IMR-90 (cell line): ENCODE data around the gene JMJD7. TPM values are rescaled to one million over a fixed set of nuclear protein-coding genes. Genes with fewer than 3 reads are reported as not detected.

Experiments
- ATAC-seq: fragments of 200-7000 bp; cut with Tn5 transposase; 2 replicates; pipeline ENCODE4 v1.9.1; 2020; ENCODE audit warnings: low read depth, mild to moderate bottlenecking, moderate library complexity
- BruUV-seq: library from RNA; stranded (reverse); fragments of 400-500 nt; replicated peaks from 2 replicates; lab custom pipeline; 2021; lab: Mats Ljungman, UMichigan
- CTCF ChIA-PET: fragments of 300-600 bp; formaldehyde crosslinking; extraction: SDS; loops from one replicate; lab custom pipeline; 2021; ENCODE audit warnings: antibody characterized with exemption; lab: Yijun Ruan, JAX
- POLR2A ChIA-PET: fragments of 300-600 bp; sonication (Branson Sonifier 250); formaldehyde crosslinking; loops from one replicate; lab custom pipeline; 2022; ENCODE audit warnings: antibody characterized with exemption; ENCODE audit not compliant: unreplicated experiment; lab: Charles Lee
- DNase-seq: peaks from one replicate; pipeline ENCODE4 v3.0.0; 2013
- H2AFZ ChIP-seq: replicated peaks from 2 replicates; pipeline ENCODE3; 2013; ENCODE audit warnings: low read length, mild to moderate bottlenecking; ENCODE audit not compliant: poor library complexity
- H2AK5ac ChIP-seq: 2 replicates; pipeline ENCODE4 v1.6.1; 2013; ENCODE audit warnings: low read depth, low read length, inconsistent platforms
- H2AK9ac ChIP-seq: replicated peaks from 2 replicates; pipeline ENCODE3; 2013; ENCODE audit warnings: mild to moderate bottlenecking, low read depth, low read length, moderate library complexity; ENCODE audit not compliant: poor library complexity
- H2BK120ac ChIP-seq: 2 replicates; pipeline ENCODE4 v1.6.1; 2013; ENCODE audit warnings: low read depth, low read length, inconsistent platforms
- H2BK15ac ChIP-seq: 3 replicates; pipeline ENCODE4 v1.6.1; 2013; ENCODE audit warnings: low read depth, low read length, inconsistent platforms
- H2BK20ac ChIP-seq: 2 replicates; pipeline ENCODE4 v1.6.1; 2013; ENCODE audit warnings: low read depth, mild to moderate bottlenecking, inconsistent platforms, low read length, moderate library complexity
- H2BK5ac ChIP-seq: 2 replicates; pipeline ENCODE4 v1.6.1; 2013; ENCODE audit warnings: mild to moderate bottlenecking, low read depth, low read length, inconsistent platforms; ENCODE audit not compliant: poor library complexity, severe bottlenecking
- H3K14ac ChIP-seq: replicated peaks from 2 replicates; pipeline ENCODE4 v1.6.1; 2013; ENCODE audit warnings: low read depth, low read length, inconsistent platforms
- H3K18ac ChIP-seq: 2 replicates; pipeline ENCODE4 v1.6.1; 2013; ENCODE audit warnings: low read depth, low read length, control low read depth
- H3K23ac ChIP-seq: 2 replicates; pipeline ENCODE4 v1.6.1; 2013; ENCODE audit warnings: low read depth, low read length, inconsistent platforms
- H3K27ac ChIP-seq: 2 replicates; pipeline ENCODE4 v1.5.1; 2013; ENCODE audit warnings: mild to moderate bottlenecking, control low read depth, low read length; ENCODE audit not compliant: insufficient read depth
- H3K27me3 ChIP-seq: 2 replicates; pipeline ENCODE4 v1.6.1; 2013; ENCODE audit warnings: low read length; ENCODE audit not compliant: control insufficient read depth, insufficient read depth
- H3K36me3 ChIP-seq: 2 replicates; pipeline ENCODE4 v1.6.1; 2013; ENCODE audit warnings: low read length, mixed read lengths; ENCODE audit not compliant: control insufficient read depth, insufficient read depth
- H3K4ac ChIP-seq: 2 replicates; pipeline ENCODE4 v1.6.1; 2013; ENCODE audit warnings: low read depth, low read length, inconsistent platforms
- H3K4me1 ChIP-seq: 2 replicates; pipeline ENCODE4 v1.6.1; 2013; ENCODE audit warnings: low read length, mixed read lengths; ENCODE audit not compliant: control insufficient read depth, insufficient read depth
- H3K4me2 ChIP-seq: 2 replicates; pipeline ENCODE4 v1.6.1; 2013; ENCODE audit warnings: low read depth, mild to moderate bottlenecking, control low read depth, low read length, moderate library complexity
- H3K4me3 ChIP-seq: 2 replicates; pipeline ENCODE4 v1.5.1; 2013; ENCODE audit warnings: low read depth, mild to moderate bottlenecking, control low read depth, low read length, moderate library complexity; ENCODE audit not compliant: insufficient read depth
- H3K56ac ChIP-seq: 2 replicates; pipeline ENCODE4 v1.6.1; 2013; ENCODE audit warnings: low read length, inconsistent platforms; ENCODE audit not compliant: insufficient read depth; ENCODE audit errors: extremely low read depth
- H3K79me1 ChIP-seq, 2 experiments: 2 replicates each; pipeline ENCODE4 v1.6.1; 2013; ENCODE audit warnings: low read length in 2 of 2, inconsistent platforms in 1 of 2, low read depth in 1 of 2
- H3K9ac ChIP-seq: 2 replicates; pipeline ENCODE4 v1.6.1; 2013; ENCODE audit warnings: low read depth, low read length, control low read depth
- H3K9me1 ChIP-seq: 2 replicates; pipeline ENCODE4 v1.6.1; 2013; ENCODE audit warnings: low read length, inconsistent platforms; ENCODE audit not compliant: insufficient read depth
- H3K9me3 ChIP-seq: 2 replicates; pipeline ENCODE4 v1.6.1; 2013; ENCODE audit warnings: low read length; ENCODE audit not compliant: control insufficient read depth, insufficient read depth
- H4K20me1 ChIP-seq: 2 replicates; pipeline ENCODE4 v1.6.1; 2013; ENCODE audit warnings: low read length, inconsistent platforms; ENCODE audit not compliant: insufficient read depth
- H4K5ac ChIP-seq: 2 replicates; pipeline ENCODE4 v1.6.1; 2013; ENCODE audit warnings: mild to moderate bottlenecking, low read depth, low read length, control low read depth
- H4K8ac ChIP-seq, 2 experiments: 2 replicates each; pipeline ENCODE4 v1.6.1; 2013; ENCODE audit warnings: low read depth in 2 of 2, low read length in 2 of 2, control low read depth in 1 of 2, inconsistent platforms in 1 of 2
- H4K91ac ChIP-seq: 2 replicates; pipeline ENCODE4 v1.6.1; 2013; ENCODE audit warnings: low read depth, low read length, inconsistent platforms; ENCODE audit not compliant: insufficient read depth
- BHLHE40 ChIP-seq: fragments of 150-350 bp; IDR thresholded peaks from 2 replicates; pipeline ENCODE4 v1.6.1; 2016; ENCODE audit warnings: mild to moderate bottlenecking, low read depth, low read length
- CEBPB ChIP-seq: IDR thresholded peaks from 2 replicates; pipeline ENCODE4 v1.6.1; 2012; ENCODE audit warnings: low read depth, low read length, improper control_type of control experiment
- CHD1 ChIP-seq: IDR thresholded peaks from 2 replicates; pipeline ENCODE4 v1.6.1; 2012; ENCODE audit warnings: low read depth, low read length, improper control_type of control experiment
- CTCF ChIP-seq: conservative IDR thresholded peaks from 2 replicates; pipeline ENCODE4 v1.5.1; 2012; ENCODE audit warnings: mild to moderate bottlenecking, low read depth, low read length, improper control_type of control experiment
- ELK1 ChIP-seq: fragments of 150-350 bp; IDR thresholded peaks from 2 replicates; pipeline ENCODE4 v1.6.1; 2016; ENCODE audit warnings: low read depth, mild to moderate bottlenecking, low read length, moderate library complexity, borderline replicate concordance
- MAFK ChIP-seq: IDR thresholded peaks from 2 replicates; pipeline ENCODE4 v1.6.1; 2012; ENCODE audit warnings: low read depth, low read length, improper control_type of control experiment
- MAZ ChIP-seq: IDR thresholded peaks from 2 replicates; pipeline ENCODE4 v1.6.1; 2012; ENCODE audit warnings: low read depth, mild to moderate bottlenecking, low read length, improper control_type of control experiment, moderate library complexity, borderline replicate concordance
- NFE2L2 ChIP-seq: fragments of 150-350 bp; IDR thresholded peaks from 2 replicates; pipeline ENCODE4 v1.6.1; 2016; ENCODE audit warnings: low read depth, mild to moderate bottlenecking, low read length
- POLR2A ChIP-seq: IDR thresholded peaks from 2 replicates; pipeline ENCODE4 v1.6.1; 2012; ENCODE audit warnings: mild to moderate bottlenecking, low read depth, low read length
- RAD21 ChIP-seq: IDR thresholded peaks from 2 replicates; pipeline ENCODE4 v1.6.1; 2012; ENCODE audit warnings: low read length, improper control_type of control experiment
- RCOR1 ChIP-seq: IDR thresholded peaks from 2 replicates; pipeline ENCODE4 v1.6.1; 2012; ENCODE audit warnings: mild to moderate bottlenecking, low read length, improper control_type of control experiment; ENCODE audit not compliant: insufficient replicate concordance
- RFX5 ChIP-seq: IDR thresholded peaks from 2 replicates; pipeline ENCODE4 v1.8.0; 2012; ENCODE audit warnings: low read depth, mild to moderate bottlenecking, low read length, moderate library complexity
- WGBS, 2 experiments: methylation state at CpG; one replicate each; pipeline versions ENCODE4 v1.1.5 to v1.1.7; 2013; ENCODE audit warnings: missing lambda C conversion rate in 2 of 2; ENCODE audit not compliant: insufficient read length in 1 of 2; ENCODE audit errors: extremely low coverage in 2 of 2; 5-methylcytosine and 5-hydroxymethylcytosine counted together
- dilution Hi-C: fragments of 300-500 bp; cut with HindIII; formaldehyde crosslinking; loops from one replicate; pipeline ENCODE4 v1.14.3; 2018; ENCODE audit warnings: low sequenced_read_pairs; ENCODE audit not compliant: unreplicated experiment
- in situ Hi-C: fragments of 300-500 bp; cut with MboI; formaldehyde crosslinking; loops from 3 replicates; pipeline ENCODE4 v1.14.3; 2019; ENCODE audit warnings: low sequenced_read_pairs, inconsistent platforms, mixed read lengths
- intact Hi-C: fragments of 100-400 bp; cut with micrococcal nuclease; formaldehyde crosslinking; loops from 2 replicates; pipeline ENCODE4 v1.10.0; 2022
- polyA plus RNA-seq, 3 experiments: library from polyadenylated mRNA; depleted of rRNA; stranded (reverse); fragments of >200 nt; gene quantifications; 2 replicates each; pipeline ENCODE4 v1.2.3, GENCODE V29; 2012; ENCODE audit warnings: low replicate concordance in 1 of 3
- total RNA-seq: library from RNA; depleted of rRNA; stranded (reverse); fragments of >200 nt; gene quantifications from 2 replicates; pipeline ENCODE4 v1.2.3, GENCODE V29; 2012
- TF ChIP-seq, protein P1 (sequence below): fragments of 150-350 bp; IDR thresholded peaks from 2 replicates; pipeline ENCODE4 v1.6.1; 2017; ENCODE audit warnings: mild to moderate bottlenecking, antibody characterized with exemption, low read length, low read depth

JMJD7 gene
- total and polyA plus RNA-seq, 2 of the 4 experiments (the other 2 are of a cell fraction), result 5.0 to 6.3 TPM

DNA sequence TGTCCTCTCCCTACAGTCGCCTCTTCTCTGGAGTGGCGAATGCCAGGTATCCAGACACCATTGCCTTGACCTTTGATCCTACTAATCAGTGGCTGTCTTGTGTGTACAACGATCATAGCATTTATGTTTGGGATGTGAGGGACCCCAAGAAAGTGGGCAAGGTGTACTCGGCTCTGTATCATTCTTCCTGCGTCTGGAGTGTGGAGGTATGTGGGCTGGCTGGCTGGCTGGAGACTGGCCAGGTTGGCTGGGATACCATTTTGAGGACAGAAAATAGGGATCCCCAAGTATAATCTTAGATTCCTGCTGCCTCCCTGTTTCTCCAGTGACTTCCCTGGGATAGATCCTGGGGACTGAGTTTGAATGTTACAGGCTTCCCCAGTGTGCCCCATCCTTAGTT is 13.4 kb upstream of the JMJD7 start:
- H3K4me2 ChIP-seq, result no peak overlapping the region
- TF ChIP-seq RCOR1 (no peak), CTCF (no peak), ELK1 (no peak), CHD1 (no peak), POLR2A (no peak), MAFK (no peak), RFX5 (no peak), RAD21 (no peak), CEBPB (no peak), BHLHE40 (no peak), MAZ (no peak), NFE2L2 (no peak)
- TF ChIP-seq, protein P1, sequence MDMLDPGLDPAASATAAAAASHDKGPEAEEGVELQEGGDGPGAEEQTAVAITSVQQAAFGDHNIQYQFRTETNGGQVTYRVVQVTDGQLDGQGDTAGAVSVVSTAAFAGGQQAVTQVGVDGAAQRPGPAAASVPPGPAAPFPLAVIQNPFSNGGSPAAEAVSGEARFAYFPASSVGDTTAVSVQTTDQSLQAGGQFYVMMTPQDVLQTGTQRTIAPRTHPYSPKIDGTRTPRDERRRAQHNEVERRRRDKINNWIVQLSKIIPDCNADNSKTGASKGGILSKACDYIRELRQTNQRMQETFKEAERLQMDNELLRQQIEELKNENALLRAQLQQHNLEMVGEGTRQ, result no peak
- H2AK9ac ChIP-seq, result no peak overlapping the region
- no peak overlapping the region for H3K27ac ChIP-seq
- no peak overlapping the region for H3K14ac ChIP-seq
- in situ Hi-C loops (loop anchor here (5.0 kb wide), 1 partner anchor 42 kb away; the partner anchor contains the start of gene MAPKBP1), dilution Hi-C loops (no loop called here), intact Hi-C loops (loop anchor here (5.0 to 10.0 kb wide), 2 partner anchors 117 to 350 kb away; no protein-coding TSS in a partner anchor)
- H2BK5ac ChIP-seq, result no peak overlapping the region
- no peak overlapping the region for H2BK120ac ChIP-seq
- no peak overlapping the region for H3K56ac ChIP-seq
- ATAC-seq (no peak), DNase-seq (no peak)
- H4K20me1 ChIP-seq, result peaks cover 10% of the 10 kb centered on the region; the same call in 1 of the 2 replicates
- H3K4me1 ChIP-seq, result no peaks in the 10 kb centered on the region
- H3K18ac ChIP-seq, result no peak overlapping the region
- H3K9me1 ChIP-seq, result no peaks in the 10 kb centered on the region
- no peak overlapping the region for H3K9ac ChIP-seq
- no peak overlapping the region for H3K4ac ChIP-seq
- POLR2A ChIA-PET, result no interaction called here
- no peak overlapping the region for H2AFZ ChIP-seq
- no CpG with 5 or more reads among the region's 5 CpGs for WGBS, 2 experiments
- no peak overlapping the region for H4K8ac ChIP-seq
- H3K23ac ChIP-seq, result no peak overlapping the region
- no peak overlapping the region for H3K4me3 ChIP-seq
- peaks cover 47% of the 10 kb centered on the region for H3K36me3 ChIP-seq
- no TSS peak for BruUV-seq
- H4K91ac ChIP-seq, result no peak overlapping the region
- no peaks in the 10 kb centered on the region for H3K9me3 ChIP-seq
- CTCF ChIA-PET, result interaction anchor here (1.1 kb wide), 1 partner anchor 40 kb away, joined by 3 read pairs; the partner anchor contains the start of gene MAPKBP1
- no peak overlapping the region for H4K5ac ChIP-seq
- no peak overlapping the region for H2BK20ac ChIP-seq
- H2BK15ac ChIP-seq, result no peak overlapping the region
- H3K79me1 ChIP-seq, result peaks cover 0 to 26% of the 10 kb centered on the region in 2 experiments; a peak in 2 of 4 replicates
- no peak overlapping the region for H2AK5ac ChIP-seq
- H3K27me3 ChIP-seq, result no peaks in the 10 kb centered on the region
